CD4-positive, alpha-beta T cell treated with Interleukin-17A for 1 hour (primary cell): Measurements from ENCODE around the gene ELAC2.
"Not testable (repeated sequence)": the region's sequence is repeated elsewhere in the genome, so short reads cannot be mapped to it uniquely, and the experiment has no call there.

Experiments
- DNase-seq: peaks from one replicate; pipeline ENCODE4 v3.0.0-alpha.2; 2020

The ELAC2 gene

GRCh38 chr17:12985431-12986293 lies 32.2 kb downstream of the ELAC2 start:
- no peak for DNase-seq

DNA sequence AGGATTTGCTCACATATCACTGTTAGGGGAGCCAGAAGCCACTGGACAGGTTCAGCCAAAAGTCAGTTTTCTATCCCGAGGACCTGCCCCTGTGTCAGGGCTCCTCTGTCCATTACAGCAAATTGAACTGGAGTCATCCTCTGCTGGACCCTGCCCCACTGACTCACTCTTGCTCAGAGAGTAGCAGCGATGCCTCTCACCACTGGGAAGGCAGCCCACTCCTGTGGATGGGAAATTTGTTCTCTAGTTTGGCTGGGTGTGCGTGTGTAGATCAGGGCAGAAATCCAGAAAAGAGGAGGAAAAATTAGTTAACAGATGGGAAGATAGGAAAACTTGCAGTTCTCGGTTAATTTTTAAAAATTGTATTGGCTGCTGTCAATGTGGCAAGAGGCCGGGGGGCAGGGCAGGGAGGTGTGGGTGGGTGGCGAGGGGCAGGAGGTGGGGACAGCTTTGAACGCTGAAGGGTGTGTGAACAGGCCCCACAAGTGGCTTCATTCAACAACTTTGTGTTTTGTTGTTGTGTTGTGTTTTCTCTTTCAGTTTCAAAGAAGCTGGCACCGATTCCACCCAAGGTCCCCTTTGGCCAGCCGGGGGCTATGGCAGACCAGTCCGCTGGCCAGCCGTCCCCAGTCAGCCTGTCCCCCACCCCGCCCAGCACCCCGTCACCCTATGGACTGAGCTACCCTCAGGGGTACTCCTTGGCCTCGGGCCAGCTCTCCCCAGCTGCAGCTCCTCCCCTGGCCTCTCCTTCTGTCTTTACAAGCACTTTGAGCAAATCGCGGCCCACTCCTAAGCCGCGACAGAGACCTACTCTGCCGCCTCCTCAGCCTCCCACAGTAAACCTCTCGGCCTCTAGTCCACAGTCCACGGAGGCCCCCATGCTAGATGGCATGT lies 33.6 kb downstream of the ELAC2 start:
- DNase-seq = no peak

- DNase-seq = peak; percentile 47
Measured at GRCh38 chr17:12982224-12982623, 35.6 kb downstream of the ELAC2 start.

DNA sequence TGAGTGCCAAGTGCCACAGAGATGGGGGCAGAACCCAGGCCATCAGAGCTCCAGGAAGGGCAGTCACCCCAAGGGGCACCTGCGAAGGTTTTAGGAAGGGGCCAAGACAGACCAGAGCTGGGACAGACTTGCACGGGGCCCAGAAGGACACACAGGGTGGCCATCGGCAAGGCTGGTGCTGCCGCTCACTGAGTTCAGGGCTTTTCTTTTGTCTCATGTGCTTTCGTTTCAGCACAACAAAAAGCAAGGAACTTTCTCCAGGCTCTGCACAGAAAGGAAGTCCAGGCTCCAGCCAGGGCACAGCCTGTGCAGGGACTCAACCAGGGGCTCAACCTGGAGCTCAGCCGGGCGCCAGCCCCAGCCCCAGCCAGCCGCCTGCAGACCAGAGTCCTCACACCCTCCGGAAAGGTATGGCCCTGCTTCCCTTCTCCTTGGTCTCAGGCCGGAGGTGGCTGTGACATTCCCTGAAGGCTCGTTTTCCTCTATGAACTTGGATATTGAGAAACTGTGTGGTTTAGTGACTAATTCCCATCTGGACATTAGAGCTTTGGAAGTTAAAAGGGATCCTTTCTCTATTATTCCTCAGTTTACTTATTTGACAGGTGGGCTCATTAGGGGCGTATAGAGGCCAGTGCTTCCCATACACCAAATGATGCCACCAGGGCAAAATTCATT lies 37.9 kb downstream of the ELAC2 start:
- DNase-seq = no peak

DNA sequence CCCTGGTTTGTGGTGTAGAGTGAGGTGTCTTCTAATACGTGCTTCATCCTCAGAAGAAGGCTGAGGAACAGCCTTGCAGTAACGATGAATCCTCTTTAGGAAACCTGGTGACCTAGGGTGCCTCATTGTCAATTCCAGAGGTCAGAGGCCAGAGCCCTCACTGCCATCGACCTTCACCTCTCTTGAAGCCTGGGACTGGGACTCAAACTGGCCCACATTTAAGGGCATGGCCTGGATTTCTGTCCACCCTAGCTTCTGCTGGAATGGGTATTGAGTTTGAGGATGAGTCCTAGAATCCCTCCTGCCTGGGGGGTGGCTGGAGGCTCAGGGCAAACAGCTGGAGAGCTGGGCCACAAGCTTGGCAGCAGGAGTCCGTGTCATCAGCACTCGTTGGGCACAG lies 38.6 kb downstream of the ELAC2 start:
- DNase-seq = no peak

DNA sequence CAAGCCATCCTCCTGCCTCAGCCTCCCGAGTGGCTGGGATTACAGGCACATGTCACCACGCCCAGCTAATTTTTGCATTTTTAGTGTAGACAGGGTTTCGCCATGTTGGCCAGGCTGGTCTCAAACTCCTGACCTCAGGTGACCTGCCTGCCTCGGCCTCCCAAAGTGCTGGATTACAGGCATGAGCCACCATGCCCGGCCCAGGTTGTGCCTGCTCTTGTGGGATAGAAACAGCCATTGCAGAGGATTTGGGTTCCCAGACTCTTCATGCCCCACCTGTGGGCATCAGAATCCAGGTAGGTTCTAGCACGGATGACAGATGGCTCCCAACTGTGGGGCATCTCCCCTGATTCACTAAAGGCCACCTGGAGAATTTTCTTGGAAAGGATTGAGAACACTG lies 39.0 kb downstream of the ELAC2 start:
- not testable (repeated sequence) for DNase-seq

GRCh38 chr17:12977008-12977751 lies 40.6 kb downstream of the ELAC2 start:
- no peak for DNase-seq

DNA sequence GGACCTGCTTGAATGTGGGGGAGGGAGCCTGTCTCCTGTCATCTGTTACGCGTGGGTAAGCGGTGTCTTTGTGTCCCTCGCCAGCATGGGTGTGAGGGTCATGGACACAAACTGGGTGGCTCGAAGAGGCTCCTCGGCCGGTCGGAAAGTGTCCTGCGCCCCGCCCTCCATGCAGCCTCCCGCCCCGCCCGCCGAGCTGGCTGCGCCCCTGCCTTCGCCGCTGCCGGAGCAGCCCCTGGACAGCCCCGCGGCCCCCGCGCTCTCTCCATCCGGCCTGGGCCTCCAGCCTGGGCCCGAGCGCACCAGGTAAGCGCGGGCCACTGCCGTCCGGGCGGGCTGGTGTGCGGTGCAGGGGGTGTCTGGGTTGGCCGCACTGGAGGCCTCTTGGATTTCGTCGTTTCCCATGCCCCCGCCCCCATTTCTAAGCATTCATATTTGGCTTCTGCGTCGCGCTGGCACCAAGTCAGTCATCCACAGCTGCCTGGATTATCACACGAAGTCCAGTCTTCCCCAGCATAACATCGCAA lies 43.8 kb downstream of the ELAC2 start:
- DNase-seq = no peak

- no peak for DNase-seq
Measured at GRCh38 chr17:12973496-12974004, 44.3 kb downstream of the ELAC2 start.

DNA sequence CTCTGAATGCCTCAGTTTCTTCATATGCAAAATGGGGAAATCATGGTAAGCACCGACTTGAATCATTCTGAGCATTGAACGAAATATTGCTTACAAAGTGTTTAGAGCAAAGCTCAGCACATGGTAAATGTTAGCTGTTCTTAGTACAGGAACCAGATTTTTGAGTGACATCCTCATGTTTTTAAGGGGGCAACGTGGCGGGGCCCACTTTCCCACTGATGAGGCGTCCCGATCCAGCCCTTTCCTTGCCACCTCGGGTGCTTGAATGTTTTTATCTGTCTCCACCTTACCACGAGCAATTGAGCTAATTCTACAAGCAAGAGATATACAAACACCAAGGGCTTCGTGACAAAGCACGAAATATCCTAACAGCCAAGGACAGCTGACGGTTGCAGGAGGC lies 49.9 kb downstream of the ELAC2 start:
- DNase-seq = no peak

GRCh38 chr17:12966413-12966812 lies 51.4 kb downstream of the ELAC2 start:
- no peak for DNase-seq

GRCh38 chr17:12965988-12966387 lies 51.8 kb downstream of the ELAC2 start:
- DNase-seq = no peak

GRCh38 chr17:12964840-12965239 lies 53.0 kb downstream of the ELAC2 start:
- DNase-seq = no peak

DNA sequence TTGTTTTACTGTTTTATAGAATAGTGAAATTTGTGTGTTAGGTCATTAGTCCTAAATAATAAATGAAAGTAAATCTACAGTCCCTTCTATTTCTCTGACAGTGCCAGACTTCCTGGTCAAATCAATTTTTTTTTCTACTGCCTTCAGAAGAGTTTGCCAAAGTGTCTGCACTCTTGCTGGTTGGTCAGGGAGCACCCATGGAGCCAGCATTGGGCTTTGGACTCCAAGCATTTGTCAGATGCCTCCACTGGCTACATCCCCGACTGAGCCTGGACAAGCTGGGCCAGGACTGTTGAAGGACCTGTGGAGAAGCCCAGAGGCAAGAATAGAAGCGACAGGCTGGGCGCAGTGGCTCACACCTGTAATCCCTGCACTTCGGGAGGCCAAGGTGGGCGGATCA lies 53.7 kb downstream of the ELAC2 start:
- no peak for DNase-seq

- no peak for DNase-seq
Measured at GRCh38 chr17:12963505-12963904, 54.3 kb downstream of the ELAC2 start.

DNA sequence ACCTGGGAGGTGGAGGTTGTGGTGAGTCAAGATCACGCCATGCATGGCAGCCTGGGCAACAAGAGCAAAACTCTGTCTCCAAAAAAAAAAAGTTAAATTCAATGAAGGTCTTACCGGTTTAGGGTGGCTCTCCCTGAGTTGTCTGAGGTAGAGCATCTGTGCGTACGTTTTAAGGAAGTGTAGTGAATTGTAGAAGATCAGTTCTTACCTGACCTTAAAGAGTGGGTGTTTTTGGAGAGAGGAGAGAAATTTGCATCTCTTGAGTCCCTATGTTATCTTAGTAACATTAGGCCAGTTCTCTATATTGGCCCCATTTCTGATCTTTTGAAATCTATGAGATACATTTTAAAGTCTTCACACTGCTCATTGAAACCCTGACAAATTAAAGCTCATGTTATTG lies 56.2 kb downstream of the ELAC2 start:
- DNase-seq = no peak

DNA sequence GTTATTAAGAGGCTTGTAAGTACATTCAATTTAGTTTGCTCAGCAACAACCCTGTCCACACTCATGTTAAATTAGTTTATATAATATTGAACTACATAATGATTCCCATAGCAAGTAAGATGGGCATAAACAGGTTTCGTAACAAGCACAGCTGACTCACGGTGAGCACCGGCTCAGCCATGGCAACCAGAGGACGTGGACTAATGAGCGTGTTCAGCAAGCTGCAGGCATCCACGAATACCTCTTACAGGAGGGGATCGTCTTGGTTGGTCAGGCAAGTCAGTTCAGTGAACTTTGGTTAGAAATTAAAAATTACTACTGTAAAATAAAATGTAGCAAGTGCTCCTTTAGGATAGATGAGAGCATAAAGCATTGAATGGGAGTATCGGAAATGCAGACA lies 58.4 kb downstream of the ELAC2 start:
- no peak for DNase-seq

DNA sequence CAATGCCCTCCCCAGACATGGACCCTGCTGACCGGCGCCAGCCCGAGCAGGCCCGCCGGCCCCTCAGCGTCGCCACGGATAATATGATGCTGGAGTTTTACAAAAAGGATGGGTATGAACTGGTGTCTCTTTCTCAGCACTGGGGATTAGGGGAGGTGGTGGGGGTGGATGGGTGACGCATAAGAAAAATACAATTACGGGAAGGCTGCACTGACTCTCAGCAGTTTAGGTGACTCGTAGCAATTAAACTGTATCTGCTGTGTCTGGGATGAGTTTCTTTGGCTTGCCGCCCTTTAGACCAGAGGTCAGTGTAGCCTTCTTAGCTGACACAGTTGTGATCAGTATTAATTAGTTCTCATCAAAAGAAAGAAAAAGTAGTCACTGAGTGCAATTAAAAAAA lies 59.0 kb downstream of the ELAC2 start:
- no peak for DNase-seq

DNA sequence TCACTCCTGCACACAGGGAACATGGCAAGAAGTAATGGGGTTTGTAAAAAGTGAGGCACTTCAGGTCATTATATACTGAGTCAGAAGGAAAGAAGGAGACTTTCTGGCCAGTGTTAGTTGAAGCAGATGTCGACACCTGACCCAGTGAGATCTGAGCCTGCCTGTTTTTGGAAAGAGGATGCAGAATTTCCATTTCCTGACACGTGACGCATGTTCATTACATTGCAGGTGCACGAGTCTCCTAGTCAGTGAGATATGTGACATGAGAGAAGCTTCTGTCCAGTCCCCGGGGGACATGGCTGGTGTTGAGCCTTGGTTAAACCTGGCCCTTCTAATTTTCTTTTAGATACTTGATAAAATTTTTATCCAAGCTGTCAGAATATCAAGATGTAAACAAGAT lies 62.3 kb downstream of the ELAC2 start:
- DNase-seq = no peak

DNA sequence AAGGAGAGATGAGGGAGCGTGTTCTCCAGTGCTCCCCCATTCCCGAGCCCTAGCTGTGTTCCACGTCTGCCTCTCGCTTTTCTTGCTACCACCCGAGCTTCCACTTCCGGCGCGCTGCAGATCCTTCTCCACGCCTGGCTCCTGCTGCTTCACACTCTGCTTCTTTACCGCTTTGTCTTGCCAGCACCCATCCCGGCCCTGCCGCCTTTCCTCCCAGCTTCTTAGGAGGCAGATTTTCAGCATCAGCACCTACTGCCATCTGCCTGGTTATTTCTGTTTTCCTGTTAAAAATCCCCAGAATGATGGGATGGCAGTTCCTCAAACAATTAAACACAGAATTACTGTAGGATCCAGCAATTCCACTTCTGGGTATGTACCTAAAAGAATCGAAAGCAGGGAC lies 64.7 kb downstream of the ELAC2 start:
- no peak for DNase-seq

DNA sequence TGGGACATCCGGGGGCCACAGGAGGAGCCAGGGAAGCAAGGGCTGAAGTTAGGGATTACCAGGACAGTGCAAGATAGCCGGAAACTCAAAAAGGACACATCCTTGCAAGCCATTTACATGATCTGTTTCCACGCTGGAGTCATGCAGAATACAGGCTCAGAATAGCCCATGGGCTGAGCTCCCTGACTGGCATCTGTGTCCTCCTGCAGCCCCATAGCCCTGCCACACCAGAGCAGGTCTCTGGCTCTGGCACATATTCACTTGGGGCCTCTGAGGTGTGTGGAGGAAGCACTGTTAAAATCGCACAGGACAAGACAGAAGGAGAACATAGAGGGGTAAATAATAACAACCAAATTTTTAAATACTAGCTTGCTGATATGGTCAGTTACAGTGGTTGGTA lies 65.8 kb downstream of the ELAC2 start:
- no peak for DNase-seq

- DNase-seq = no peak
Measured at GRCh38 chr17:12947047-12947446, 70.8 kb downstream of the ELAC2 start.
